Fibroblast of lung (primary cell): ENCODE results near the gene TUBGCP3. TPM values are rescaled to one million over a fixed set of nuclear protein-coding genes. Genes with fewer than 3 reads are reported as not detected.

Experiments used
- DNase-seq, 2 donors: peaks; one replicate each; pipeline versions ENCODE4 v3.0.0 to v3.0.0-alpha.2; 2010; ENCODE audit warnings: low read depth in 2 of 2
- H2AFZ ChIP-seq: 2 replicates; pipeline ENCODE4 v1.5.1; 2012; ENCODE audit warnings: low read length, control low read depth, inconsistent platforms
- H3K27ac ChIP-seq: 2 replicates; pipeline ENCODE4 v1.5.1; 2011; ENCODE audit warnings: low read length, control low read depth; ENCODE audit not compliant: insufficient read depth
- H3K27me3 ChIP-seq: 2 replicates; pipeline ENCODE4 v1.5.1; 2011; ENCODE audit warnings: mild to moderate bottlenecking, low read length; ENCODE audit not compliant: control insufficient read depth, insufficient read depth
- H3K36me3 ChIP-seq: 2 replicates; pipeline ENCODE4 v1.5.1; 2011; ENCODE audit warnings: low read length; ENCODE audit not compliant: control insufficient read depth, insufficient read depth
- H3K4me1 ChIP-seq: 2 replicates; pipeline ENCODE4 v1.5.1; 2011; ENCODE audit warnings: low read length; ENCODE audit not compliant: control insufficient read depth, insufficient read depth; ENCODE audit errors: extremely low read depth
- H3K4me2 ChIP-seq: 2 replicates; pipeline ENCODE4 v1.5.1; 2011; ENCODE audit warnings: low read length, control low read depth; ENCODE audit not compliant: insufficient read depth; ENCODE audit errors: extremely low read depth
- H3K4me3 ChIP-seq, 4 experiments: fragments of 200-600 bp in 1 of 4; sonication (generic) in 1 of 4; replicated peaks in 1 of 4; 2 replicates each; pipeline ENCODE4 v1.5.1; 2011 to 2016; ENCODE audit warnings: low read length in 4 of 4, low read depth in 3 of 4, mild to moderate bottlenecking in 3 of 4, control low read depth in 2 of 4, inconsistent platforms in 1 of 4, mixed read lengths in 1 of 4; ENCODE audit not compliant: insufficient read depth in 1 of 4; ENCODE audit errors: control extremely low read depth in 1 of 4
- H3K79me2 ChIP-seq: 2 replicates; pipeline ENCODE4 v1.5.1; 2012; ENCODE audit warnings: mild to moderate bottlenecking, low read length, inconsistent platforms; ENCODE audit not compliant: control insufficient read depth, insufficient read depth
- H3K9ac ChIP-seq: 2 replicates; pipeline ENCODE4 v1.5.1; 2011; ENCODE audit warnings: mild to moderate bottlenecking, low read length, control low read depth; ENCODE audit not compliant: insufficient read depth
- H3K9me3 ChIP-seq: 2 replicates; pipeline ENCODE4 v1.5.1; 2012; ENCODE audit warnings: low read depth, low read length; ENCODE audit not compliant: control insufficient read depth, insufficient read depth
- H4K20me1 ChIP-seq: 2 replicates; pipeline ENCODE4 v1.5.1; 2011; ENCODE audit warnings: low read length; ENCODE audit not compliant: control insufficient read depth, insufficient read depth; ENCODE audit errors: extremely low read depth
- CTCF ChIP-seq, 2 donors: IDR thresholded peaks in 1 of 2; conservative IDR thresholded peaks in 1 of 2; 1 replicate in 1 of 2; 2 replicates in 1 of 2; pipeline ENCODE4 v1.5.1; 2011 to 2012; ENCODE audit warnings: low read length in 2 of 2, control low read depth in 1 of 2, inconsistent platforms in 1 of 2, low read depth in 1 of 2, mild to moderate bottlenecking in 1 of 2
- EZH2 ChIP-seq: IDR thresholded peaks from 2 replicates; pipeline ENCODE4 v1.5.1; 2012; ENCODE audit warnings: low read length, control low read depth, mild to moderate bottlenecking; ENCODE audit errors: missing control alignments
- polyA plus RNA-seq, 2 donors: library from polyadenylated mRNA; depleted of rRNA in 1 of 2; stranded (reverse) in 1 of 2; unstranded in 1 of 2; fragments of >200 nt; gene quantifications; 2 replicates each; pipeline ENCODE4 v1.2.1, GENCODE V29; 2011 to 2012; ENCODE audit warnings: missing spikeins in 1 of 2
- total RNA-seq: library from RNA; depleted of rRNA; stranded (reverse); fragments of >200 nt; gene quantifications from 2 replicates; pipeline ENCODE4 v1.2.1, GENCODE V29; 2014

TUBGCP3 gene
- total and polyA plus RNA-seq, 2 donors (not counting 1 experiment from before 2014, with no cell fraction given): 14.5 to 17.2 TPM

GRCh38 chr13:112475889-112476288 is 112.1 kb downstream of the TUBGCP3 start:
- H3K27me3 ChIP-seq: no peaks in the 10 kb centered on the region
- H3K79me2 ChIP-seq: no peaks in the 10 kb centered on the region
- H3K9ac ChIP-seq: no peak overlapping the region
- no peak overlapping the region for H3K4me3 ChIP-seq
- no peak overlapping the region for H2AFZ ChIP-seq
- no peak for DNase-seq
- H3K27ac ChIP-seq: no peak overlapping the region
- H3K4me2 ChIP-seq: no peak overlapping the region
- H4K20me1 ChIP-seq: no peaks in the 10 kb centered on the region
- TF ChIP-seq CTCF (conservative IDR thresholded peaks at IDR 0.05 in 1 of 2, IDR thresholded peaks at IDR 0.05 in 1 of 2; ENCODE audit: low read depth in 1 of 2, low read length in 2 of 2) (no peak), EZH2 (no peak)
- H3K36me3 ChIP-seq: no peaks in the 10 kb centered on the region
- H3K9me3 ChIP-seq: no peaks in the 10 kb centered on the region
- H3K4me1 ChIP-seq: no peaks in the 10 kb centered on the region

DNA sequence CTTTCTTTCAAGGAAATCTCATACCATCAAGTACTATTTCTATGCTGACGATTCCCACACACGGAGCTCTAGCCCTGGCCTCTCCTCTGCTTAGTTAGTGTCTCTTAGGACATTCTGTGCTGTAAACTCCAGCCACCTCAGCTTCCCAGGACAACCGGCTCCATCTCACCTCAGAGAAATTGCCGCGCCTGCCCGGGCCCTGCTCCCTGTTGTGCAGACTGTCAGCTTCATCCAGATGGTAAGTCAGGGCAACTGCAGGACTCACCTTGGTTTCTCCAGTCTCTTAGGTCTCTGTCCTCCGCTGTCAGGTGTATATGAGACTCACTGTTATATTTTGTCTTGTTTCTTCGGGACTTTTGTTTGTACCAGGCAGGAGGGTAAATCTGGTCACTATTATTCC is 113.1 kb downstream of the TUBGCP3 start:
- no peaks in the 10 kb centered on the region for H4K20me1 ChIP-seq
- H3K36me3 ChIP-seq: no peaks in the 10 kb centered on the region
- H3K9ac ChIP-seq: no peak overlapping the region
- H3K4me2 ChIP-seq: no peak overlapping the region
- H2AFZ ChIP-seq: no peak overlapping the region
- TF ChIP-seq EZH2 (no peak), CTCF (conservative IDR thresholded peaks at IDR 0.05 in 1 of 2, IDR thresholded peaks at IDR 0.05 in 1 of 2; ENCODE audit: low read depth in 1 of 2, low read length in 2 of 2) (no peak)
- no peak for DNase-seq
- no peaks in the 10 kb centered on the region for H3K79me2 ChIP-seq
- no peak overlapping the region for H3K27ac ChIP-seq
- H3K4me3 ChIP-seq: no peak overlapping the region
- no peaks in the 10 kb centered on the region for H3K4me1 ChIP-seq
- no peaks in the 10 kb centered on the region for H3K9me3 ChIP-seq
- H3K27me3 ChIP-seq: no peaks in the 10 kb centered on the region

DNA sequence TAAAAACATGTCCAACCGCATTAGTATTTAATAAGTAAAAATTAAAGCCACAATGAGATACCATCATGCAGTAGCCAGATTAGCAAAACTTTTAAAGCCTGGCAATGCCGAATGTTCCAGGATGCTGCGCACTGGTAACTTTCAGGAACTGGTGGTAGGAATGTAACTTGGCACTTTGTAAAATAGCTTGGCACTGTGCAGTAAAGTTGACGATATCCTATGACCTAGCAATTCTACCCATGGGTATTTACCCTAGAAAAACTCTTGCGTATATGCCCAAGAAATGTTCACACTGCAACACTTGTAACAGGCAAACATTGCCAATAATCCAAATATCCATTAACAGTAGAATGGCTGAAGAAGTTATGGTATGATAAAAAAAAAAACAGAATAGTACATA is 114.1 kb downstream of the TUBGCP3 start:
- Histone ChIP-seq H3K9me3 (no peaks in the 10 kb centered on the region), H3K4me2 (no peak overlapping the region), H3K79me2 (no peaks in the 10 kb centered on the region), H3K27me3 (no peaks in the 10 kb centered on the region), H4K20me1 (no peaks in the 10 kb centered on the region), H3K27ac (no peak overlapping the region), H3K4me1 (no peaks in the 10 kb centered on the region), H2AFZ (no peak overlapping the region), H3K4me3 (no peak overlapping the region), H3K36me3 (no peaks in the 10 kb centered on the region), H3K9ac (no peak overlapping the region)
- no peak for TF ChIP-seq CTCF (conservative IDR thresholded peaks at IDR 0.05 in 1 of 2, IDR thresholded peaks at IDR 0.05 in 1 of 2; ENCODE audit: low read depth in 1 of 2, low read length in 2 of 2)
- no peak for TF ChIP-seq EZH2
- no peak for DNase-seq
